ENCODE measurements around the gene HOOK2. TPM values are rescaled to one million over a fixed set of nuclear protein-coding genes. Genes with fewer than 3 reads are reported as not detected.
"Not testable (repeated sequence)": the region's sequence is repeated elsewhere in the genome, so short reads cannot be mapped to it uniquely, and the experiment has no call there.

HOOK2 gene
- total RNA-seq, 1 donor from 2014 or later: 92.7 TPM

DNA sequence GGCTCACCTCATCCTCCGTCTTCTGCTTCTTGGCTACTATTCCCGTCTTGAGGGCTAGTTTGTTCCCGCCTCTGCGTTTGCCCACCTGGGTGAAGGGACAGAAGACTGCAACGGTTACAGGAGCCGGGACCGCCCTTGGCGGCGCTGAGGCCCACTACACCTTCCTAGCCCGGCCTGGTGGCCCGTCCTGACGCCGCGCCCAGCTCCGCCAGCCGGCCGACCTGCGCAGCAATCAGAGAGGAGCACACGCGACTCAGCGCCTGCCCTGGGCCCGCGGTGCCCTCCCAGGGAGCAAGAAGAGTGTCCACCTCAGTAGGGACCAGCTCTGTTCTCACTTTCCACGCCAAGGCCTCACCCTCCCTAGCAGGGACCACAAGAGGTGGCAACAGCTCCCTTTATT is 44.0 kb downstream of the HOOK2 start:
- TF ChIP-seq, protein P1, sequence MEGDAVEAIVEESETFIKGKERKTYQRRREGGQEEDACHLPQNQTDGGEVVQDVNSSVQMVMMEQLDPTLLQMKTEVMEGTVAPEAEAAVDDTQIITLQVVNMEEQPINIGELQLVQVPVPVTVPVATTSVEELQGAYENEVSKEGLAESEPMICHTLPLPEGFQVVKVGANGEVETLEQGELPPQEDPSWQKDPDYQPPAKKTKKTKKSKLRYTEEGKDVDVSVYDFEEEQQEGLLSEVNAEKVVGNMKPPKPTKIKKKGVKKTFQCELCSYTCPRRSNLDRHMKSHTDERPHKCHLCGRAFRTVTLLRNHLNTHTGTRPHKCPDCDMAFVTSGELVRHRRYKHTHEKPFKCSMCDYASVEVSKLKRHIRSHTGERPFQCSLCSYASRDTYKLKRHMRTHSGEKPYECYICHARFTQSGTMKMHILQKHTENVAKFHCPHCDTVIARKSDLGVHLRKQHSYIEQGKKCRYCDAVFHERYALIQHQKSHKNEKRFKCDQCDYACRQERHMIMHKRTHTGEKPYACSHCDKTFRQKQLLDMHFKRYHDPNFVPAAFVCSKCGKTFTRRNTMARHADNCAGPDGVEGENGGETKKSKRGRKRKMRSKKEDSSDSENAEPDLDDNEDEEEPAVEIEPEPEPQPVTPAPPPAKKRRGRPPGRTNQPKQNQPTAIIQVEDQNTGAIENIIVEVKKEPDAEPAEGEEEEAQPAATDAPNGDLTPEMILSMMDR (IDR thresholded peaks at IDR 0.05; ENCODE audit: unreplicated experiment): no peak
- Mint-ChIP-seq H3K36me3 (peaks cover 23% of the 10 kb centered on the region), H3K4me3 (no peak overlapping the region), H3K9me3 (no peaks in the 10 kb centered on the region), H3K4me1 (peaks cover 18% of the 10 kb centered on the region), H3K27ac (no peak overlapping the region), H3K27me3 (ENCODE audit: low read depth) (no peaks in the 10 kb centered on the region)
- no peak for DNase-seq (ENCODE audit: low spot score in 2 of 2, unreplicated experiment in 2 of 2)

DNA sequence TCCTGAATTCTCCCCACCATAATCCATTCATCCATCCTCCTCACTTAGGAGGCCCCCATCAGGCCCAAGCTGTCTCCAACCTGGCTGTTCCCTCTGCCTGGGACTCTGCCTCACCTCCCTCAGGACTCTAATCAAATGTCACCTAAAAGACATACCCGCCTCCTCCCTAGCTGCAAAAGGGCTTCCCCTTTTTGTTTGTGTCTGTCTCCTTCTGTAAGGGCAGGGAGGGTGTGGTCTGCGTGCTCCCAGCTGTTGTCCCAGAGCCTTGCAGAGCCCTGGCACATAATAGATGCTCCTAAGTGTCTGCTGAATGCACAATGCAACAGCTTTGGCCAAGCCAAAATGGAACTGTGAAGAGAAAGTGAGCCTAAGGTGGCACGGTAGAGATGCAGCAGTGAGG is 45.3 kb downstream of the HOOK2 start:
- peaks cover 23% of the 10 kb centered on the region for H3K36me3 Mint-ChIP-seq
- H3K4me1 Mint-ChIP-seq: peaks cover 18% of the 10 kb centered on the region
- H3K4me3 Mint-ChIP-seq: no peak overlapping the region
- DNase-seq (ENCODE audit: low spot score in 2 of 2, unreplicated experiment in 2 of 2): no peak
- no peaks in the 10 kb centered on the region for H3K27me3 Mint-ChIP-seq (ENCODE audit: low read depth)
- TF ChIP-seq, protein P1 (IDR thresholded peaks at IDR 0.05; ENCODE audit: unreplicated experiment): no peak
- H3K27ac Mint-ChIP-seq: no peak overlapping the region
- no peaks in the 10 kb centered on the region for H3K9me3 Mint-ChIP-seq

DNA sequence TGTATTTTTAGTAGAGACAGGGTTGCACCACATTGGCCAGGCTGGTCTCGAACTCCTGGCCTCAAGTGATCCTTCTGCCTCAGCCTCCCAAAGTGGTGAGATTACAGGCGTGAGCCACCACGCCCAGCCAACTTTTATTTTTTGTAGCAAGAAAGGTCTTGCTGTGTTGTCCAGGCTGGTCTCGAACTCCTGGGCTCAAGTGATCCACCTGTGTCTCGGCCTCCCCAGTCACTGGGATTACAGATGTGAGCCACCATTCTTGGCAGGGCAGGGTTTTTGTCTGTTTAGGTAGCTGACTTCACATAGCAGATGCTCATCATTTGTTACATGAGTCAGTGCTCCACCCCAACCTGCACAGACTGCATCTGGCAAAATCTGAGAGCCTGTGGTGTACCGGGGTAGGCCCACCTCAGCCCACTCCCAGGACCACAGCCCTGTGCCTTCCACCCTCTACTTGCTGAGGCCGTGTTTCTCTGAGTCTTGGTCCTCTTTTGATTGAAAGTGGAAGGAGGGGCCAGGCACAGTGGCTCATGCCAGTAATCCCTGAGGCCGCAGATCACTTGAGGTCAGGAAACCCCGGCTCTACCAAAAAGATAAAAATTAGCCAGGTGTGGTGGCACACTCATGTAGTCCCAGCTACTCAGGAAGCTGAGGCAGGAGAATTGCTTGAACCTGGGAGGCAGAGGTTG is 47.5 kb downstream of the HOOK2 start:
- no peak for DNase-seq (ENCODE audit: low spot score in 2 of 2, unreplicated experiment in 2 of 2)
- Mint-ChIP-seq H3K9me3 (no peaks in the 10 kb centered on the region), H3K4me1 (peaks cover 15% of the 10 kb centered on the region), H3K27me3 (ENCODE audit: low read depth) (no peaks in the 10 kb centered on the region), H3K27ac (no peak overlapping the region), H3K36me3 (peaks cover 23% of the 10 kb centered on the region), H3K4me3 (no peak overlapping the region)
- TF ChIP-seq, protein P1 (IDR thresholded peaks at IDR 0.05; ENCODE audit: unreplicated experiment): no peak

DNA sequence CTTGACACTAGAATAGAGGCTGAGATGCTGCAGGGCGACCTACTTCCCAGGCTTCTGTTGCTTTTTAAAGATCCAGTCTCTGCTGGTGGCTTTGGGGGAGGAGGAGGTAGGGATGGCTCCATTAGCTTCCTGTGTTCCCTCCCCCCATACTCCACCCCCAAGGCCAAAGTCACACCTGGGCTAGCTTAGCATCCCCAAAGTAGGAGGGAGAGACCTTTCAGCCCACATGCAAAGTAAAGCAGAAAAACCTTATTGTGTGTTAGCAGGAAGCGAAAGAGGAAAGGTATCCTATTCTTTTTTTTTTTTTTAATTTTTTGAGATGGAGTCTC is 48.4 kb downstream of the HOOK2 start:
- no peak overlapping the region for H3K4me3 Mint-ChIP-seq
- no peaks in the 10 kb centered on the region for H3K9me3 Mint-ChIP-seq
- no peaks in the 10 kb centered on the region for H3K27me3 Mint-ChIP-seq (ENCODE audit: low read depth)
- TF ChIP-seq, protein P1 (IDR thresholded peaks at IDR 0.05; ENCODE audit: unreplicated experiment): no peak
- no peak overlapping the region for H3K27ac Mint-ChIP-seq
- peaks cover 10% of the 10 kb centered on the region for H3K4me1 Mint-ChIP-seq
- H3K36me3 Mint-ChIP-seq: peaks cover 23% of the 10 kb centered on the region
- DNase-seq (ENCODE audit: low spot score in 2 of 2, unreplicated experiment in 2 of 2): no peak

DNA sequence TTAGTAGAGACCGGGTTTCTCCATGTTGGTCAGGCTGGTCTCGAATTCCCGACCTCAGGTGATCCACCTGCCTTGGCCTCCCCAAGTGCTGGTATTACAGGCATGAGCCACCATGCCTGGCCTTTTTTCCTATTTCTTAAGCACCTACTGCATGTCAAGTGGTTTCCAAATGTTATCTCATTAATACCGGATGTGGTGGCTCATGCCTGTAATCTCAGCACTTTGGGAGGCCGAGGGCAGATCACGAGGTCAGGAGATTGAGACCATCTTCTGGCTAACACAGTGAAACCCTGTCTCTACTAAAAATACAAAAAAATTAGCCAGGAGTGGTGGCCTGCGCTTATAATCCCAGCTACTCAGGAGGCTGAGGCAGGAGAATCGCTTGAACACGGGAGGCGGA is 49.7 kb downstream of the HOOK2 start:
- H3K4me3 Mint-ChIP-seq; H3K27ac Mint-ChIP-seq; H3K27me3 Mint-ChIP-seq (ENCODE audit: low read depth); DNase-seq (ENCODE audit: low spot score in 2 of 2, unreplicated experiment in 2 of 2); H3K9me3 Mint-ChIP-seq: not testable (repeated sequence)
- peaks cover 23% of the 10 kb centered on the region for H3K36me3 Mint-ChIP-seq
- H3K4me1 Mint-ChIP-seq: peaks cover 18% of the 10 kb centered on the region

DNA sequence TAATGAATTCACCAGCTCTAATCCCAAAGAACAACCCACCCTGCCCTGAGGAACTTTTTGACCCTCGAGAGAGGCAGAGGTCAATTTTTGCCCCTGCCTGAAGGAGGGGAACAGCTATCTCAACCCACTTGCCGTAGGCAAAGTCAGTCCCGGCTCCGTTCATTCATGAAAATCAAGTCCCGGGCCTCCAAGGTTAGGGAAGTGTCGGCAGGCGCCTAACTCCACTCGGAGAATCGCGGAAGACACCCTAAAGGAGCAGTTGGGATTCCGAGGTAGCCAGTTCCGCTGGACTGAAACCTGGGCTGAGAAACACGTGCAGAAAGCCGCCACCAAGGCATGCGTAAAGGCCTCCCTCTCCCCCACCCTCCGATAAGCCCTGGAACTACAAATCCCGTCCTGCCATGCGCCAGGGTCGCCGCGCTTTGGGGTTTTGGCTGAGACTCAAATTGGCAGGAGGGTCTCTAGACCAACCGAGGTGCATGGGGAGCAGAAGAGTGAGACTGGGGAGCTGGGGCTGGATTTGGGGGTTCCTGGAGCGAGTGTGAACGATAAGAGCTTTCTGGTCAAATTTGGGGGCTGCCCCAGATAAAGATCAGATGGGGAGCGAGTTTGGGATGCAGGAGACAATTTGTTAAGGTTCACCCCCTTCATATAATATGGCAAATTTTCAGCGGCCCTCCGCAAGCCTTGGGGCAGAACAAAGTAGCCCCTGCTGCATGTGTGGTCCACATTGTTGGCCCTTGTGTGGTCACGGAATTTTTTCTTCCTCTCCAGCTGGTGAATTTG is 51.5 kb downstream of the HOOK2 start, which contains the start of gene TNPO2:
Gene TNPO2 (minus strand): TSS at position 292 of the 786 bp plus-strand sequence. CDS start 2,955 bp downstream, outside the sequence.
- peaks cover 13% of the 10 kb centered on the region for H3K36me3 Mint-ChIP-seq
- peak in 1 of 2 experiments; percentile 73 for DNase-seq (ENCODE audit: low spot score in 2 of 2, unreplicated experiment in 2 of 2)
- no peaks in the 10 kb centered on the region for H3K9me3 Mint-ChIP-seq
- peak within 1 kb of the TSS; percentile 97 for H3K4me3 Mint-ChIP-seq
- peak within 1 kb of the TSS; percentile 87 for H3K27ac Mint-ChIP-seq
- H3K27me3 Mint-ChIP-seq (ENCODE audit: low read depth): no peaks in the 10 kb centered on the region
- TF ChIP-seq, protein P1 (IDR thresholded peaks at IDR 0.05; ENCODE audit: unreplicated experiment): no peak
- peaks cover 26% of the 10 kb centered on the region for H3K4me1 Mint-ChIP-seq
